NCI-H1048 (cell line): Measurements from ENCODE around the gene CCDC190.
"Not testable (repeated sequence)": the region's sequence is repeated elsewhere in the genome, so short reads cannot be mapped to it uniquely, and the experiment has no call there.

Experiments
- DNase-seq: peaks from one replicate; lab custom pipeline; 2025; lab: John Stamatoyannopoulos, UW

The CCDC190 gene

DNA sequence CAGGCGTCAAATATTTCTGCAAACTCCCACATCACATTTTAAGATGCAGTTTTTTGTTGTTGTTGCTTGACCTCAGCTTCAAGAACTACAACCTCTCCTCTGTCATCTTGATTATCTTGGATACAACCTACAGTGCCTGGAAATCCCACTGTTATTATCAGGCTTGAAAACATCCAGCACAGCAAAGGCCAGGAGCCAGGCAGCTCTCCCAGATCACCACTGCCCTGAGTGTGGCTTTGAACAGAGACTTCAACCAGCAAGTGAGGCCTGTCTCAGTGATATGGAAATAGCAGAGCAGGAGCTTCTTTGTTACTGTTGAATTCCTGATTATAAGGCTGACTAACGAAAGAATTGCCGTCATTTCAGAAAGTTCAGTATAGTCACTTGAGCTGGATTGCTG is 28.5 kb downstream of the CCDC190 start:
- no peak for DNase-seq

DNA sequence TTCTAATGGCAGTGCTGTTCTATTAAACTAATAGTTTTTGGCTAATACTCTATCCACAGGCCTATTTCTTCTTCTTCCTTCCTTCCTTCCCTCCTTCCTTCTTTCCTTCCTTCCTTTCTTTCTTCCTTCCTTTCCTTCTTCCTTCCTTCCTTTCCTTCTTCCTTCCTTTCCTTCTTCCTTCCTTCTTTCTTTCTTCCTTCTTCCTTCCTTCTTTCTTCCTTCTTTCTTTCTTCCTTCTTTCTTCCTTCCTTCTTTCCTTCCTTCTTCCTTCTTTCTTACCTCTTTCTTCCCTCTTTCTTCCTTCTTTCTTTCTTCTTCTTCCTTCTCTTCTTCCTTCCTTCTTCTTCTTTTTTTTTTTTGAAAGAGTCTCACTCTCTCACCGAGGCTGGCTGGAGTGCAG is 31.7 kb downstream of the CCDC190 start:
- DNase-seq = no peak

DNA sequence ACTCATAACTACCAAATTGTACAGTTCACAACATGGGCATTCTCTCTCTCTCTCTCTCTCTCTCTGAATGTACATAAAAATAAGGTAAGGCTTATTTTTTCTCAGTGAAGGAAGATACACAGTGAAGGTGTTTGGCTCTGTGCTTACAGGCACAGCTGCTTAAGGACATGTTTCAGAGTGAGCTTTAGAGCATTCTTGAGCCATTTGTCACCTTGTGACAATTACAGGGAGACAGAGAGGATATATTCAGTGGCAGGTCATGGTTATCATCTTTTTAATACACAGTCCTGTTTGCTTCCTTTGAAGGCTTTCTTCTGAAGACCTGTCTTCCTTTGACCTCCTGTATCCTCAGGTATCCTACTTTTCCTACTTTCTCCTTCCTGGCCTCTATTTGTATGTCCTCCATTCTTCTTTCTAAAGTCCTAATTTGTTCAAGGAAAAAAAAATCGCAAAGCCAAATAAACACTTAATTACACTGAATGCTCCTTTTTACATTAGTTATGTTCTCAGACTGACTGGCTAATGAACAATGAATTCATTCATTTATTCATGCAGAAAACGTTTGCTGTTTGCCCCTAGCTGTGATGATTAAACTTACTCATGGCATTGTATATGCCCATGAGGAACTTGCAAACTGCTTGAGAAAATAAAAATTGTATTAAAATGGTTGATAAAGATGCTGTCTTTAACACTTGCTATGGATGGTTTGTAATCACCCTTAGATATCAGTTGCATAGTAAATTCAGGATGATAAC is 37.0 kb downstream of the CCDC190 start:
- DNase-seq = no peak

DNA sequence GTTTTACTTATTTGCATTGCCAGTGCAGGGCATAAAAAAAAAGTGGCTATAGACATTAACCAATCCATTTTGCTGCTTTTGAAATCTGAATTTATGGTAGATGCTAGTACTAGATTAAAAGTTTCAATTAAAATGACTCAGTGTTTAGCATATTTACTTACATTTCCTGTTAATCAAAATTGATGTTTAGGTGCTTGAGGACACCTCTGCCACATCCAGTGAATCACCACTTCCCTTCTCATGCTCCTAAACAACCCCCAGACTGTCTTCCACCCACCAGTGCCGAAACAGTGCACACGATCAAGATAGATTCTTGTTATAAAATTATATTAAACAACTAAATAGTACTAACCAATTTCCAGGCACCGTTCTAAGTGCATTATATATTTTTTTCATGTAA is 37.7 kb downstream of the CCDC190 start:
- DNase-seq = no peak

DNA sequence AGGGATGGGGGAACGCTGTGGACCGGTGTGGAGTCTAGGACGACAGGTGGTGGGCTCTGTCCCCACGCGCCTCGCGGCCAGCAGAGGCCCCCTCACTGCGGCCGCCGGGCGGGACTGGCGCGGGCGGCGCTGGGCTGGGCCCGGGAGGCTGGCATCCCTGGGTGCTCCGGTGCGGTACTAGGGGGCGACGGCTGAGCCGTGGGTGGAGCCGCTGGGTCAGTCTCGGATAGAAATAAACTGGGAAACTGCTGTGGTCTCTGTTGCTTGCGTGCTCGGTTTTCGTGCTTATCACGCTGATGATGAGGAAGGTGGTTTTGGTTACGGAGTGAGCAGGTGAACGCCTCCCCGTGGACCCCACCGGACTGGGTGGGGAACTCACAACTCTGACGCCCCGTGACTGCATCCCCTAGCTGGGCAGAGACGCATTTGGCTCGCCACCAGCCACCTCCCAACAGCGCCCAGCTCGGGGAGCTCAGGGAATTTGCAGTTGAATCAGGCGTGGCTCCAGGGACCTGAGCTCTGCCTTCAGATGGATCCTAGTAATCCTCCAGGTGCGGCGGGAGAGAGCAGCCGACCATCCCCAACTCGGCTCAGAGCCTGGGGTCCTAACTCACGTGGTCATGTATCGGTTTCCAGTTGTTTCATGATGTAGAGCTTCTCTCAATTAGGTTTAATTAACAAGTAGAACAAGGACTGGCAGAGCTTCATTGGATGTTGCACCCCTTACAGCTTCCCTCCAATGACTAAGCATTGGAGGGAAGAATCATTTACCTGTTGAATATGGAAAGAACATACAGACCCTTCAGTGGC is 38.4 kb downstream of the CCDC190 start:
- peak; percentile 67 for DNase-seq

DNA sequence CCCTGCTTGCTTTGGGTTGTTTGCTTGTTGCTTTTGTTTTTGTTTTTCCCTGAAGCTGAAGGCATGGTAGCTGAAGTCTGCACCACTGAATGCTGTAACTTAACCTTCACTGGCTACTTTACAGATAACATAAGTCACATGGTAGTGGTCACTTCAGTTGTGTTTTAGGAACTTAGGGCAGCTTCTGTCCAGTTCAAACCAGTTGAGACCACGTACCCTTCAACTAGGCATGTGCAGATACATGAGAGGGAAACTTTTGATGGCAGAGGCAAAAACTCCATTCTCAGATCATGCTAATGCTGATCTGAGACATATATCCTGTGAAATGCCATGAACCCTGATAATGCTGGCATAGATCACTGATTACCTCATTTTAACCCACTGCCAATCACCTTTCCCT is 42.3 kb downstream of the CCDC190 start:
- not testable (repeated sequence) for DNase-seq

DNA sequence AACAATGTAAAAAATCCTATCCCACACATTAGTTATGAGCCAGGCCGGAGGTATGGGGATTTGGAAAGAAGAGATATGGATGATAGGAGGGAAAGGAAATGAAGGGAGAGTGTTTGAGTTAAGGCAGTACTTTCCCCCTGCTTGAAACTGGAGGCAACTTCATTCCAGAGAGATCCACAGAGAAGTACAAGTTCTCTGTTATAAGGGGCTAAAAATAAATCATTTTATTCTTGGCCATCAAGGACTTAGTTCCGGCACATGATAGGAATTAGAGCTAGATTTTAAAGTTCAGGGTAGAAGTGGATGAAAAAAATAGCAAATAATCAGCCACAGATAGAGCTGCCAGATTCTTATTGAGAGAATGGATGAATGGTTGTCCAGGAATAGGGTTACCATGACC is 42.8 kb downstream of the CCDC190 start:
- not testable (repeated sequence) for DNase-seq

DNA sequence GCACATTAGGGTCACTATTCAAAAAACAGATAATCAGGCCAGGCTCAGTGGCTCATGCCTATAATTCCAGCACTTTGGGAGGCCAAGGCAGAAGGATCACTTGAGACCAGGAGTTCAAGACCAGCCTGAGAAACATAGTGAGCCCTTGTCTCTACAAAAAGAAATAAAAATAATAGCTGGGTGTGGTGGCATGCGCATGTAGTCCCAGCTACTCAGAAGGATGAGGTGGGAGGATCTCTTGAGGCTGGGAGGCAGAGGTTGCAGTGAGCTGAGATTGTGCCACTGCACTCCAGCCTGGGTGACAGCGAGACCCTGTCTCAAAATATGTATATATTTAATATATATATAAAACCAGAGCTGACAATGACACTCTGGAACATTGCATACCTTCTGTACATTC is 48.6 kb downstream of the CCDC190 start:
- not testable (repeated sequence) for DNase-seq

DNA sequence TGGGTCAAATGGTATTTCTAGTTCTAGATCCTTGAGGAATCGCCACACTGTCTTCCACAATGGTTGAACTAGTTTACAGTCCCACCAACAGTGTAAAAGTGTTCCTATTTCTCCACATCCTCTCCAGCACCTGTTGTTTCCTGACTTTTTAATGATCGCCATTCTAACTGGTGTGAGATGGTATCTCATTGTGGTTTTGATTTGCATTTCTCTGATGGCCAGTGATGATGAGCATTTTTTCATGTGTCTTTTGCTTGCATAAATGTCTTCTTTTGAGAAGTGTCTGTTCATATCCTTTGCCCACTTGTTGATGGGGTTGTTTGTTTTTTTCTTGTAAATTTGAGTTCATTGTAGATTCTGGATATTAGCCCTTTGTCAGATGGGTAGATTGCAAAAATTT is 53.5 kb downstream of the CCDC190 start:
- not testable (repeated sequence) for DNase-seq
